Effector memory CD8-positive, alpha-beta T cell (primary cell): ENCODE measurements around the gene TCAF2.
A peak's percentile ranks its signal among the peaks of the same experiment; 100 is the strongest.
"Not testable (repeated sequence)": the region's sequence is repeated elsewhere in the genome, so short reads cannot be mapped to it uniquely, and the experiment has no call there.

Experiments
- ATAC-seq: fragments of 150-1000 bp; cut with Tn5 transposase; replicated peaks from 2 replicates; pipeline ENCODE4 v1.10.0; 2021; ENCODE audit warnings: mild to moderate bottlenecking, moderate library complexity
- DNase-seq, 3 experiments: peaks; one replicate each; pipeline ENCODE4 v3.0.0; 2021
- H3K27ac Mint-ChIP-seq, 2 donors: one replicate each; pipeline ENCODE4 v1.8.0; 2022; ENCODE audit warnings: mild to moderate bottlenecking in 2 of 2, mixed read lengths in 2 of 2, moderate library complexity in 2 of 2
- H3K27me3 Mint-ChIP-seq, 2 donors: one replicate each; pipeline ENCODE4 v1.8.0; 2022; ENCODE audit warnings: mixed read lengths in 2 of 2
- H3K36me3 Mint-ChIP-seq: one replicate; pipeline ENCODE4 v1.8.0; 2022; ENCODE audit warnings: mild to moderate bottlenecking, moderate library complexity, mixed read lengths; ENCODE audit not compliant: insufficient read depth
- H3K4me1 Mint-ChIP-seq, 2 donors: one replicate each; pipeline ENCODE4 v1.8.0; 2022; ENCODE audit warnings: low read depth in 2 of 2, mixed read lengths in 2 of 2
- H3K4me3 Mint-ChIP-seq, 2 donors: one replicate each; pipeline ENCODE4 v1.8.0; 2022; ENCODE audit warnings: mild to moderate bottlenecking in 2 of 2, mixed read lengths in 2 of 2, moderate library complexity in 2 of 2
- H3K9me3 Mint-ChIP-seq, 2 donors: one replicate each; pipeline ENCODE4 v1.8.0; 2022; ENCODE audit warnings: mixed read lengths in 2 of 2

Gene TCAF2

GRCh38 chr7:143635364-143636240 is 14.8 kb downstream of the TCAF2 start:
- H3K9me3 Mint-ChIP-seq, H3K27ac Mint-ChIP-seq: not testable (repeated sequence)
- peak; percentile 78 for ATAC-seq

DNA sequence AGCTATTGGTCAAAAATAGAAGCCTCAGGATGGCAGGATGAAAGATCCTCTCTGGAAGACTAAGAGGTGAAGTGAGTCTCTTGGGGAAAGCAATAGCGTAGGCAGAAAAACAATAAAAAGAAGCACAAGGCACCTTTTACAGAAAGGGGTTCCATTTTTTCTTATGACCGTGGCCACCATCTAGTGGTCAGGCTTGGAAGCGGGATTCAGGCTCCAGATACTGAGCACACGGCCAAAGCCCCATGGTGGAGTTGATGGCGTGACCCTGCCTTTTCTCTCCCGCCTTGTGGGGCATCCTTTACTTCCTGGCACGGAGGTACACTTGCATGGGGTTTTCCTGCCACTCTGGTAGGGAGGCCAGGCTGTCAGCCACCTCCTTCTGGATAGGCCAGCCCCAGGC is 18.6 kb downstream of the TCAF2 start:
- not testable (repeated sequence) for H3K36me3 Mint-ChIP-seq, H3K4me1 Mint-ChIP-seq, H3K9me3 Mint-ChIP-seq, DNase-seq, H3K4me3 Mint-ChIP-seq, H3K27ac Mint-ChIP-seq, H3K27me3 Mint-ChIP-seq
- ATAC-seq, result peak; percentile 38

More at GRCh38 chr7:143635364-143636240, 14.8 kb downstream of the TCAF2 start:
- not testable (repeated sequence) for H3K4me3 Mint-ChIP-seq, H3K36me3 Mint-ChIP-seq, H3K27me3 Mint-ChIP-seq, DNase-seq, H3K4me1 Mint-ChIP-seq

DNA sequence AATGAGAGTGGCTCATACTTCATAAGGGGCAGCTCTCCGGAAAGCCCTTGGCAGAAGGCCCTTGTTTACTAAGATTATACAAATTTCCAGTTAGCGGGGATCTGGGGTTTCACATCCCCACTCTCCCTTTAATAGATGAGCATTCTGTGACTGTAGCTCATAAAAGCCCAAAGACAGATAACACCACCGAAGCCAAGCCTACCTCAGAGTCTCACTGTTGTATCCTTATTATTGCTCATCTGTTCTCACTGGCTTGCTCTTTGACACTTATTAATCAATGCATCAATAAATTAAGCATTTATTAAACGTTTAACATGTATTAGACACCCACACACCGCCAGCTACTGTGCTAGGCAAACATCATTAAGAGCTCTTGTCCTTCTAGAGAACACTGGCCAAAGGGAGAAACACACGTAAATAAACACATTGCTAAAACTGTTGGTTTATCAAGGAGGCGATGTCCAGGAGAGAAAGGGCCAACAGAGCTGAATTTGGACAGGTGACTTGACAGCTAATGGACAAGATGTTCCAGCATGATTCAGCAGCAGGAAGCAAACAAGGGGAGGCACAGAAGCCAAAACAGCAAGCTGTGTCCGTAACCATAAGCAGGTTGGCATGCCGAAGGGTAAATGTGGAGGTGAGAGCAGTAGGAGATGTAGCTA is 19.9 kb downstream of the TCAF2 start:
- not testable (repeated sequence) for H3K36me3 Mint-ChIP-seq, ATAC-seq, H3K9me3 Mint-ChIP-seq, DNase-seq, H3K4me1 Mint-ChIP-seq, H3K27ac Mint-ChIP-seq, H3K4me3 Mint-ChIP-seq, H3K27me3 Mint-ChIP-seq

GRCh38 chr7:143646598-143646997 is 25.8 kb downstream of the TCAF2 start:
- not testable (repeated sequence) for H3K9me3 Mint-ChIP-seq, ATAC-seq, H3K4me1 Mint-ChIP-seq, H3K36me3 Mint-ChIP-seq, DNase-seq, H3K27me3 Mint-ChIP-seq, H3K27ac Mint-ChIP-seq, H3K4me3 Mint-ChIP-seq

GRCh38 chr7:143649902-143650301 is 29.1 kb downstream of the TCAF2 start:
- not testable (repeated sequence) for H3K4me3 Mint-ChIP-seq, H3K27ac Mint-ChIP-seq, H3K27me3 Mint-ChIP-seq, H3K4me1 Mint-ChIP-seq, H3K9me3 Mint-ChIP-seq, DNase-seq, H3K36me3 Mint-ChIP-seq, ATAC-seq

- DNase-seq, H3K9me3 Mint-ChIP-seq, H3K4me3 Mint-ChIP-seq, ATAC-seq, H3K27me3 Mint-ChIP-seq, H3K4me1 Mint-ChIP-seq, H3K36me3 Mint-ChIP-seq, H3K27ac Mint-ChIP-seq: not testable (repeated sequence)
Measured at GRCh38 chr7:143650447-143650846, 29.7 kb downstream of the TCAF2 start.
